OCI-LY3 (cell line): ENCODE results near the gene SCGB1A1.

Source experiments
- H2AFZ ChIP-seq: fragments of 200-600, 300-600 bp; shearing (Covaris generic); 2 replicates; pipeline ENCODE4 v1.6.0; 2014; ENCODE audit warnings: antibody characterized with exemption, low read depth, low read length
- H3K27ac ChIP-seq: fragments of 200-600, 300-600 bp; sonication (generic); 2 replicates; pipeline ENCODE4 v1.5.1; 2014; ENCODE audit warnings: mild to moderate bottlenecking, low read length, moderate library complexity, mixed read lengths
- H3K27me3 ChIP-seq: fragments of 200-600, 300-600 bp; sonication (generic); 2 replicates; pipeline ENCODE4 v1.6.1; 2014; ENCODE audit warnings: low read depth, low read length, mixed read lengths
- H3K36me3 ChIP-seq: fragments of 200-600, 300-600 bp; sonication (generic); replicated peaks from 2 replicates; pipeline ENCODE3; 2014; ENCODE audit warnings: low read depth, low read length, mixed read lengths
- H3K4me1 ChIP-seq: fragments of 300-600, 200-600 bp; sonication (generic); 2 replicates; pipeline ENCODE4 v1.6.1; 2014; ENCODE audit warnings: low read length, mixed read lengths
- H3K4me2 ChIP-seq: fragments of 200-600, 300-600 bp; sonication (generic); 2 replicates; pipeline ENCODE4 v1.6.1; 2014; ENCODE audit warnings: low read length, mixed read lengths
- H3K4me3 ChIP-seq: fragments of 300-600, 200-600 bp; sonication (generic); 2 replicates; pipeline ENCODE4 v1.5.1; 2014; ENCODE audit warnings: antibody characterized with exemption, mild to moderate bottlenecking, low read length, moderate library complexity
- H3K79me2 ChIP-seq: fragments of 300-600, 200-600 bp; shearing (Covaris generic); 2 replicates; pipeline ENCODE4 v1.6.1; 2014; ENCODE audit warnings: mild to moderate bottlenecking, low read length, mixed read lengths
- H3K9ac ChIP-seq: fragments of 300-600, 200-600 bp; shearing (Covaris generic); 2 replicates; pipeline ENCODE4 v1.6.0; 2014; ENCODE audit warnings: mild to moderate bottlenecking, low read length, moderate library complexity
- H3K9me3 ChIP-seq: fragments of 200-600, 300-600 bp; shearing (Covaris generic); 2 replicates; pipeline ENCODE4 v1.6.1; 2014; ENCODE audit warnings: low read length, mixed read lengths; ENCODE audit not compliant: insufficient read depth
- H4K20me1 ChIP-seq: fragments of 200-600, 300-600 bp; sonication (generic); 2 replicates; pipeline ENCODE4 v1.6.1; 2016; ENCODE audit warnings: low read length, mixed read lengths; ENCODE audit not compliant: insufficient read depth
- EZH2phosphoT487 ChIP-seq: fragments of 200-600 bp; shearing (Covaris generic); IDR thresholded peaks from 2 replicates; pipeline ENCODE4 v1.6.1; 2018; ENCODE audit warnings: antibody characterized with exemption, mixed run types, low read depth
- TF ChIP-seq, protein P1 (sequence below): fragments of 200-600, 300-600 bp; sonication (generic); IDR thresholded peaks from 2 replicates; pipeline ENCODE4 v1.5.1; 2014; ENCODE audit warnings: antibody characterized with exemption, low read length, low read depth

Gene SCGB1A1

DNA sequence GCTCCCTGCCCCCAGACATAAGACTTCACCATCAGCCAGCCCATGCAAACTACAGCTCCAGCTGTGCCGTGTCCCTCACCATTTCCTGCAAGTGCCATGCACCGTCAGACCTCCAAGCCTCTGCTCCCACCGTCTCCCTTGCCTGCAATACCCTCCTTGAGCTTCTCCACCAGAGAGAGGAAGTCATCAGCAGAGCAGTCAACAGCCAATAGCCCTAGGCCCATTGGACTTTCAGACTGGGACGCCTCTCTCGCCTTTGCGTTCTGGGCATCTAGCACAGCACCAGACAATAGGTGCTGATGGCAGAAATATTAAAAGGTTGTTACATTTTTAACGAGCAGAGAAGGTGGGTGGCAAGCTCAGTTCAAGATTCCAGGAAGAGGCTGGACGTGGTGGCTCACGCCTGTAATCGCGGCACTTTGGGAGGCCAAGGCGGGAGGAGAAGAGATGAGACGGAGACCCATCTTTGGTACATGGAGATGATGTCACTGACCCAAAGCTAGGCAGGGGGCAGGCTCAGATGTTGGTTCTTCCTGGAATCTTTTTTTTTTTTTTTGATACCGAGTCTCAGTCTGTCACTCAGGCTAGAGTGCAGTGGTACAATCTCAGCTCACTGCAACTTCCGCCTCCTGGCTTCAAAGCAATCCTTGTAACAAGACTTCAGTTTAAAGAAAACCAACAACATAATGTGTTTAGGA lies 31.9 kb downstream of the SCGB1A1 start:
- Histone ChIP-seq H2AFZ (no peak overlapping the region), H3K27ac (no peak overlapping the region), H3K27me3 (peaks cover 21% of the 10 kb centered on the region), H3K4me1 (no peaks in the 10 kb centered on the region), H3K9ac (no peak overlapping the region), H3K79me2 (no peaks in the 10 kb centered on the region), H3K9me3 (no peaks in the 10 kb centered on the region), H4K20me1 (peaks cover 4% of the 10 kb centered on the region; the same call in 1 of the 2 replicates), H3K4me2 (no peak overlapping the region), H3K4me3 (no peak overlapping the region), H3K36me3 (no peaks in the 10 kb centered on the region)
- no peak for TF ChIP-seq EZH2phosphoT487
- TF ChIP-seq, protein P1, sequence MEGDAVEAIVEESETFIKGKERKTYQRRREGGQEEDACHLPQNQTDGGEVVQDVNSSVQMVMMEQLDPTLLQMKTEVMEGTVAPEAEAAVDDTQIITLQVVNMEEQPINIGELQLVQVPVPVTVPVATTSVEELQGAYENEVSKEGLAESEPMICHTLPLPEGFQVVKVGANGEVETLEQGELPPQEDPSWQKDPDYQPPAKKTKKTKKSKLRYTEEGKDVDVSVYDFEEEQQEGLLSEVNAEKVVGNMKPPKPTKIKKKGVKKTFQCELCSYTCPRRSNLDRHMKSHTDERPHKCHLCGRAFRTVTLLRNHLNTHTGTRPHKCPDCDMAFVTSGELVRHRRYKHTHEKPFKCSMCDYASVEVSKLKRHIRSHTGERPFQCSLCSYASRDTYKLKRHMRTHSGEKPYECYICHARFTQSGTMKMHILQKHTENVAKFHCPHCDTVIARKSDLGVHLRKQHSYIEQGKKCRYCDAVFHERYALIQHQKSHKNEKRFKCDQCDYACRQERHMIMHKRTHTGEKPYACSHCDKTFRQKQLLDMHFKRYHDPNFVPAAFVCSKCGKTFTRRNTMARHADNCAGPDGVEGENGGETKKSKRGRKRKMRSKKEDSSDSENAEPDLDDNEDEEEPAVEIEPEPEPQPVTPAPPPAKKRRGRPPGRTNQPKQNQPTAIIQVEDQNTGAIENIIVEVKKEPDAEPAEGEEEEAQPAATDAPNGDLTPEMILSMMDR, result no peak

DNA sequence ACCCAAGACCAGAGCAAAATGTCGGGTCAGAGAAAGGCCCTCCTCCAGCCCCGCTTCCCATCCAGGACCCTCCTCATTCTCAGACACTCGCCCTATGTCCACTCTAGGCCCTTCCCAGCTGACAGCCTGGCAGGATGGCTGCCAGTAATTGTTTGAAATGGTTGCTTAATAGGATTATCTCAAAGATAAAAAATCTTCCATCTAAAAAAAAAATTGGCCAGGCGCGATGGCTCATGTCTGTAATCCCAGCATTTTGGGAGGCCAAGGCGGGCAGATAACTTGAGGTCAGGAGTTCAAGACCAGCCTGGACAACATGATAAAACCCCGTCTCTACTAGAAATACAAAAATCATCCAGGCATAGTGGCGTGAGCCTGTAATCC lies 32.4 kb downstream of the SCGB1A1 start:
- H3K4me1 ChIP-seq, result no peaks in the 10 kb centered on the region

DNA sequence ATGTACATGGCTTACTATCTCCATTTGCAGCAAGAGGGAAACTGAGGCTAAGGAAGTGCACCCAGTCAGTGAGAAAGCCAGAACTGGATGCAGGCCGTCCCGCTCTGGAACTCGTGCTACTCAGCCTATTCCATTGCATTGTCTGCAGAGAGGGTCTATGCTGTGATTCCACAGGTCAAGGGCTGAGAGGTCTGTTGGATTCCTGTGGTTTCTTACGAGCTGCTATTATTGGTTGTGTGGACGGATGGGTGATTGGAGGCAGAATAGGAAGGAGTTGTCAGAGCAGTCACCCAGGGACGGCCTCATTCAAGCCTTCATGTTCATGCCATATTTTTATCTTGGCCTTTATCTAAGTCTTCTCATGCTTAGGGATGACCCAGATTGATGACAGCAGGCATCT lies 33.4 kb downstream of the SCGB1A1 start:
- Histone ChIP-seq H3K4me2 (no peak overlapping the region), H3K4me1 (no peaks in the 10 kb centered on the region), H3K27me3 (peaks cover 7% of the 10 kb centered on the region), H4K20me1 (peaks cover 4% of the 10 kb centered on the region; the same call in 1 of the 2 replicates), H3K79me2 (no peaks in the 10 kb centered on the region), H3K9ac (no peak overlapping the region), H3K36me3 (no peaks in the 10 kb centered on the region), H3K27ac (no peak overlapping the region), H3K4me3 (no peak overlapping the region), H2AFZ (no peak overlapping the region), H3K9me3 (no peaks in the 10 kb centered on the region)
- TF ChIP-seq, protein P1, result no peak
- TF ChIP-seq EZH2phosphoT487, result no peak

More for the DNA sequence above, 32.4 kb downstream of the SCGB1A1 start:
- H3K9ac ChIP-seq, result no peak overlapping the region
- H3K27ac ChIP-seq, result no peak overlapping the region
- H4K20me1 ChIP-seq, result peaks cover 4% of the 10 kb centered on the region; the same call in 1 of the 2 replicates
- H3K36me3 ChIP-seq, result no peaks in the 10 kb centered on the region
- no peak overlapping the region for H2AFZ ChIP-seq
- peaks cover 18% of the 10 kb centered on the region for H3K27me3 ChIP-seq
- no peaks in the 10 kb centered on the region for H3K79me2 ChIP-seq
- TF ChIP-seq, protein P1, result no peak
- no peak for TF ChIP-seq EZH2phosphoT487
- H3K4me3 ChIP-seq, result no peak overlapping the region
- no peaks in the 10 kb centered on the region for H3K9me3 ChIP-seq
- H3K4me2 ChIP-seq, result no peak overlapping the region

DNA sequence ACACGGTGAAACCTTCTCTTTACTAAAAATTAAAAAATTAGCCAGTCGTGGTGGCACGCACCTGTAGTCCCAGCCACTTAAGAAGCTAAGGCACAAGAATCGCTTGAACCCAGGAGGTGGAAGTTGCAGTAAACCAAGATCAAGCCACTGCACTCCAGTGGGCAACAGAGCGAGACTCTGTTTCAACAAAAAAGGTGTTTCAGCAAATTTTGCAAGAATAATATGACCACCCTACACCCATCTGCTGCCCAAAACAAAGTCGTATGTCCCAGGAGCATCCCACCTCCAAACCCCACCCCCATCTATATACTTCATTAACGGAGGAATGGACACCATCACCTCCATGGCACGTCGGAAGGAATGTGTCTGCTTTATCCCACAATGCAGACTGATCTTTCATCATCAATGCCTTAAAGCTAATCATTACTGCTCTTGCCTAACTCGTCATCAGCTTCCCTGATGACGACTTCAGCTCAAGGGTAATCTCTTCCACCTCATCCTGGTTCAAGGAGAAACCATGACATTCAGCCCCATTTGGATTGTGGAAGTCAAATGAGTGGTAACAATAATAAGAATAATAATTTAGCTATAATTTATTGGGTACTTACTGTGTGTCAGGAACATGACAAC lies 34.1 kb downstream of the SCGB1A1 start:
- H3K9me3 ChIP-seq, result no peaks in the 10 kb centered on the region
- no peaks in the 10 kb centered on the region for H3K79me2 ChIP-seq
- H3K4me3 ChIP-seq, result no peak overlapping the region
- no peak overlapping the region for H2AFZ ChIP-seq
- no peak overlapping the region for H3K27ac ChIP-seq
- peaks cover under 1% of the 10 kb centered on the region; the same call in 1 of the 2 replicates for H3K27me3 ChIP-seq
- no peak overlapping the region for H3K4me2 ChIP-seq
- no peaks in the 10 kb centered on the region for H3K4me1 ChIP-seq
- no peak overlapping the region for H3K9ac ChIP-seq
- TF ChIP-seq, protein P1, result no peak
- no peak for TF ChIP-seq EZH2phosphoT487
- peaks cover 4% of the 10 kb centered on the region; the same call in 1 of the 2 replicates for H4K20me1 ChIP-seq
- H3K36me3 ChIP-seq, result no peaks in the 10 kb centered on the region
